GM21528 (cell line): ENCODE measurements around the gene SNX3.
"Not testable (repeated sequence)": the region's sequence is repeated elsewhere in the genome, so short reads cannot be mapped to it uniquely, and the experiment has no call there.

Source experiments
- ATAC-seq: cut with Tn5 transposase; IDR thresholded peaks from one replicate; pipeline ENCODE4 v1.9.1; 2021; ENCODE audit warnings: mild to moderate bottlenecking, moderate library complexity; ENCODE audit not compliant: unreplicated experiment, low FRiP score

Gene SNX3

DNA sequence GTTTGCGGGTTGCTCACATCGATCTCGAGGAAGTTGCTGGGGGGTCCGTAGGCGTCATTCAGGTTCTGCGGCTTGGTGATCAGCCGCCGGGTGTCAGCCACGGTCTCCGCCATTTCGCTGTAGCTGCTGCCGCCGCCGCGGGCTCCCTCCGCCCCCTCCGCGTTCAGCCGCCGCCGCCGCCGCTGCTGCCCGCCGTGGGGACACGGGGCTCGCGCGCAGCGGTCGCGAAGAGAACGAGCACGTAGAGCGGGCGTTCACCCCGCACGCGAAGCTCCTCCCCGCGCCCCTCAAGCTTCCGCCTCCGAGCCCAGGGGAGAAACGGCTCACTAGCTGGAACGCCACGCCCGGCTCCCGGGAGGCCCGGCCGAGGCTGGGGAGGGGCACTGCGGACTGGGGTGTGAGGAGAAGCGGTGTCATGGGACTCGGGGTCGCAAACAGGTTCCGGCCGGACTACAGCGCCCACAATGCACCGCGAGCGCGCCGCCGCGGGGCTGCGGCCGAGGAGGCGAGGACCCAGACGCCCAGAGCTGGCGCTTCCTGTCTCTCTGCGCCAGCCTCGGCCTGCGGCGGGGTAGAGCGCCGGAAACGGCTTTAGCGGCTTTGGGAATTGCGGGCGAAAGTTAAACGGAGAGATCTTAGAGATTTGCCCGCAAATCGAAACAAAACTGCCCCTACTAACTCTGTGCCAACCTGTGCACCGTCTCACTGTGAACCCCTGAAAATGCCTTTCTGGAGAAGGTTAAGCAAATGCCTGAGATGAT, at the start of gene SNX3:
Gene SNX3 (minus strand): TSS at position 232 of the 761 bp plus-strand sequence. CDS start 119 bp downstream, at position 113.
- peak; percentile 86 for ATAC-seq

DNA sequence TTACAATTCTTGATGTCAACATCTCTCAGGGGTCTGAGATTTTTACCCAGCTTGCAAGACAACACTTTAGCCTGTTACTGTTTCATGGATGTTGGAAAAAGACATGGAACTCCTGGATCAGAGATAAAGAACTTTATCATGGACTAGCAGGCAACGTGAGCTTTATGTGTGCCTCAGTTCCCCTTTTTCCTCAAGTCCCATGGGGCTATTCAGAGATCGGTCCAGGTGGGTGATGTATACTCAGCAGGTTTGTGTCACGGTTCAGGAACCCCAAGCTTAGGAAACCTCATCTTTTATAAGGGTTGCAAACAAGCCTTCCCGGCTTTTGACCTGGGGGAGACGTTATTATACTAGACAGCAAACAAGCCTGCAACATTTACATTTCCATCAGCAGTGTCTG, 49.0 kb upstream of the SNX3 start:
- no peak for ATAC-seq

DNA sequence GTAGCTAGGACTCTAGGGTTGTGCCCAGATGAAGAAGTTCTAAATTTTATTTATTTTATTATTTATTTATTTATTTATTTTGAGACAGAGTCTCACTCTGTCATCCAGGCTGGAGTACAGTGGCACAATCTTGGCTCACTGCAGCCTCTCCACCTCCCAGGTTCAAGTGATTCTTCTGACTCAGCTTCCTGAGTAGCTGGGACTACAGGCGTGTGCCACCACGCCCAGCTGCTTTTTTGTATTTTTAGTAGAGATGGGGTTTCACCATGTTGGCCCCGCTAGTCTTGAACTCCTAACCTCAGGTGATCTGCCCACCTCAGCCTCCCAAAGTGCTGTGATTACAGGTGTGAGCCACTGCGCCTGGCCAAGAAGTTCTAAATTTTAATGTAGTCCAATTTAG, 47.8 kb upstream of the SNX3 start:
- not testable (repeated sequence) for ATAC-seq

DNA sequence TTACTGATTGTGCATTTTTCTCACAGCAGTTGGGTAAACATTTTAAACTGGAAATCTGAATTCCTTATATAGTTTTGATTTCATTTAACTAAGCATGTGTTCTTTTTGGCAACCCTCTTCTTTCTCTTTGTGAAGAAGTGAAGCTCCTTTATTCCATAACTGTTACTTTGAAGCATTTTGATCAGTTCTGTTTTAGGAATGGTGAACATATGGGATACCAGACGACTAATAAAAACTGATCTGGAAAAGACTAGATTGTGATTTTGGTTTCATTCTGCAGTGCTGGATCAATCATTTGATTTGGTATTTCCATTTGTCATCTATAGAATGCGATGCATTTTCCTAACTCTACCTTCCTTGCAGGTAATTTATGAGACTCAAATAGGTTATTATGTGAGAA, 43.8 kb upstream of the SNX3 start:
- ATAC-seq, result no peak

DNA sequence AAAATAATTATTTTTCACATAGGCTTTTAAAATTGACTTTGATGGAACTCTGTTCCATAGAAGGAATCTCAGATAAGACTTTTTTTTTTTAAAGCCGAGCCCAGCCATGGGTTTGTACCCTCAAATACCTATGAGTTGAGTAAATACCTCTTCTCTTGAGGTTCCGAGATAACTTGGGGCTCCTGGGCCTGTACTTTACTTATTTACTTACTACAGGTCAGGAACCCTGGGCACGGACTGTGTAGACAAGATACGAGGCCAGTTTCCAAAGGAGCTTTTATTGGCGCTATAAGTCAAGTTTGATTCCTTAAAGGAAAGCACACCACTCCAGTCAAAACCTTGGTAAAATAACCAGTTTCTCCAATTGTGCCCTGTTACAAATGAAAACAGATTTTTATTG, 41.5 kb upstream of the SNX3 start:
- ATAC-seq, result no peak

DNA sequence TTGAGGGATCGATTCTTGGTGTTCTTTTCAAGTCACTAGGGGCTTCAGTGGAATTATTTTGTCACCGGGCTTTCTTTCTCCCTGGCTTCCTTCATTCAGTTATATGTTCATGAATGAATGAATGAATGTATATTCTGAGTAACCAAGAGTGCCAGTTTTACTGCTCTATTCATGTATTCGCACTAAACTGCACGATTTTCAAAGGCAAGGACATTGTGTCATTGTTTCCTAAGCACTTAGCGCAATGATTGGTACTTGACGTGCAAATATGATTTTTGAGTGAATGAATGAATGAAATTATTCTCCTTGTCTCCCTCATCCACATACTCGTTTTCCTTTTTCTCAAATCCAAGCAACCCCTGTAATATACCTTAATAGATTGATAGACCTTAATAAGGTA, 34.8 kb upstream of the SNX3 start:
- ATAC-seq, result no peak

DNA sequence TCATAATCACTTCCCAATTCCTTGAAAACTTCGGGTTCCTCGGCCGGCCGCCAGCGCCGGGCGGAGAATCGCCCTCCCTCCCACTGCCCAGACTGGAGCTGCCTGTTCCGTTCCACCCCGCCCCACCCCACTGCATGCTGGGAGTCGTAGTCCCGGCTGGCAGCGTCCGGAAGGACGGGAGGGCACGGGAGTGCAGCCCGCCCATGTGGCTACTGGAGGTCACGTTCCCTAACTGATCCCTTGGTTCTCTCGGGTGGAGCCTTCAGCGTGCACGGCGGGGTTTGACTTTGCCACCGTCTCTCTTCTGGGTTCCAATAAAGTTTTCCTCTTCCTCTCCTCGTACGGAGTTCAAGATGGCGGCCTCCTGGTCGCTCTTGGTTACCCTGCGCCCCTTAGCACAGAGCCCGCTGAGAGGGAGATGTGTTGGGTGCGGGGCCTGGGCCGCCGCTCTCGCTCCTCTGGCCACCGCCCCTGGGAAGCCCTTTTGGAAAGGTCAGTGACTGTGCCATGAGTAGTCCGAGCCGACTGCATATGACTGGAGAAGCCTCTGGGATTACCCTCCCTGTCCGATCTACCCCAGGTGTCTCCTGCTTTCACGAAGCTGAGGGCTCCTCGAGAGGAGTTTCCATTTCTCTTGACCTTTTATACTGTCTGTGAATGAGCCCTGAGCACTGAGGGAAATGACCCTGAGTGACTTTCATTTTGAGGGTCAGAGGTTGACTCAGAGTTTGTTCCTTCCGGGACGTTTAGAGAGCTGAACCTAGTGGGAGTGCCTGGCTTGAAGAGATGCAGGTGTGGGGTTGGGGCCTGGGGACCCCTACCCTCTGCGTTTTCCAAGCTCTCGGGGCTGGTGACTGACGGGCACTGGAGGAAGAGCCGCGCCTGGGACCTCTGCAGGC, 34.1 kb upstream of the SNX3 start, which contains the start of gene AFG1L:
Gene AFG1L (plus strand): TSS at position 328 of the 899 bp plus-strand sequence. CDS start 26 bp downstream, at position 354.
- peak; percentile 92 for ATAC-seq

DNA sequence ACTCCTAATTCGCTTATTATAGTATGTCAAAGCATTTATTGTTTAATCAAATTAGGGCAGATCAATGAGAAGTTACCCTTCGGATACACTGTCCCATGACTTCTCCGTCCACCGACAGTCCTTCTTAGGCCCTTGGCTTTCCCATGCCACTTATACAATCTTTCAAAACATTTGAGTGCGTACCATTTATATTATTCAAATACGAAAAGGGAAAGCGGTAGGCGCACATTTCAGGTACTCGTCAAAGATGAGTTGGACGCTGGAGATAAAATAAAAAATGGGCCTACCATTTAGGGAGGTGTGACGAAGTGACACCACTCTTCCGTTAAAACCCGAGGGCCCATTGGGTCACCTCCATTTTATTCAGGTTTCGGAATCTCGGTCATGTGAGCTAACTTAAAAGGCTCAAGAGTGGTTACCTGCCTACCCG, 33.5 kb upstream of the SNX3 start:
- ATAC-seq, result peak; percentile 34

DNA sequence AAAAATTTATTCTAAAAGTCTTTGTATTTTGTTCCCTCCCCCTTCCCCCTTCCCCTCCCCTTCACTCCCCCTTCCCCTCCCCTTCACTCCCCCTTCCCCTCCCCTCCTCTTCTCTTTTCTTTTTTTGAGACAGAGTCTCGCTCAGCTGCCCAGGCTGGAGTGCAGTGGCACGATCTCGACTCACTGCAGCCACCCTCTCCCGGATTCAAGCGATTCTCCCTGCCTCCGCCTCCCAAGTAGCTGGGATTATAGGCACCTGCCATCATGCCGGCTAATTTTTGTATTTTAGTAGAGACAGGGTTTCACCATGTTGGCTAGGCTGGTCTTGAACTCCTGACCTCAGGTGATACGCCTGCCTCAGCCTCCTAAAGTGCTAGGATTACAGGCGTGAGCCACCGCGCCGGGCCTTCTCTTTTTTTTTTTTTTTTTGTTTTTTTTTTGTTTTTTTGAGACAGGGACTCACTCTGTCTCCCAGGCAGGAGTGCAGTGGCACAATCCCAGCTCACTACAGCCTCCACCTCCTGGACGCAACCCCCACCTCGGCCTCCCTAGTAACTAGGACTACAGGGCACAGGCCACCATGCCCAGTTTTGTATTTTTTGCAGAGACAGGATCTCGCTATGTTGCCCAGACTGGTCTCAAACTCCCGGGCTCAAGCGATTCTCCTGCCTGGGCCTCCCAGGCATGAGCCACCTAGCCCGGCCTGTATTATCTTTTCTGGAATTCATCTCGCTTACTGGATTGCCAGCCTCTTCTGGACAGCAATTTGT, 32.9 kb upstream of the SNX3 start:
- ATAC-seq, result no peak

DNA sequence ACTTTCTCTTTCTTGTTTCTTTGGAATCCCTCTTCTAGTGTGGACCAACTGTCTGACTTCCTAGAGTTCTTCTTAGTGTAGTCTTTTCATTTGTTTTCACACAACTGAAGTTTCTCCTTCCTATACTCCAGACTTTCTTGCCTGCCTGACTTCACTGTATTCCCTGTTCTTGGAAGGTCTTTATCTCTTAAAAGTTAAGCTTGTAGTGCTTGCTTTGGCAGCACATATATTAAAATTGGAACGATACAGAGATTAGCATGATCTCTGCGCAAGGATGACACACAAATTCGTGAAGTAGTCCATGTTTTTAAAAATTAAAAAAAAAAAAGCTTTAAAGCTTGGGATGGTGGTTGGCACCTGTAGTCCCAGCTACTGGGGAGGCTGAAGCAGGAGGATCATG, 31.7 kb upstream of the SNX3 start:
- not testable (repeated sequence) for ATAC-seq

DNA sequence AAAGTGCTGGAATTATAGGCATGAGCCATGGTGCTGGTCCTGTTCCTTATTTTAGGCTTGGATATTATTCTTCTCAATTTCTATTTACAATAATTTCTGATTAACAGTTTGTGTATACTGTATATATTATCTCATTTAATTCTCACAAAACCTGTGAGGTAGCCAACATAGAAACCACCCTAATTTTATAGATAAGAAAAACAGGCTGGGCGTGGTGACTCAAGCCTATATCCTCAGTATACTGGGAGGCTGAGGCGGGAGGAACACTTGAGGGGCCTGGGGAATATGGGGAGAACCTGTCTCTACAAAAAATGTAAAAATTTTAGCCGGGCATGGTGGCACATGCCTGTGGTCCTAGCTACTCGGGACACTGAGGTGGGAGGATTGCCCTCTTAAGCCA, 30.3 kb upstream of the SNX3 start:
- no peak for ATAC-seq

DNA sequence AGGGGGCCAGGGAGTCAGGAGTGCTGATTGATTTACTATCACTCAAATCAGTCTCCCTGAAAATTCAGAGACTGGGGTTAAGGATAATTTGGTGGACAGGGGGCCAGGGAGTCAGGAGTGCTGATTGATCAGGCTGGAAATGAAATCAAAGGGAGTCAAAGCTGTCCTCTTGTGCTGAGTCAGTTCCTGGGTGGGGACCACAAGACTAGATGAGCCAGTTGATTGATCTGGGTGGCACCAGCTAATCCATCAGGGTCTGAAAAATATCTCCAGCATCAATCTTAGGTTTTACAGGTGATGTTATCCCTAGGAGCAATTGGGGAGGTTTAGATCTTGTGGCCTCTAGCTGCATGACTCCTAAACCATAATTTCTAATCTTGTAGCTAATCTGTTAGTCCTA, 27.9 kb upstream of the SNX3 start:
- ATAC-seq, result no peak

DNA sequence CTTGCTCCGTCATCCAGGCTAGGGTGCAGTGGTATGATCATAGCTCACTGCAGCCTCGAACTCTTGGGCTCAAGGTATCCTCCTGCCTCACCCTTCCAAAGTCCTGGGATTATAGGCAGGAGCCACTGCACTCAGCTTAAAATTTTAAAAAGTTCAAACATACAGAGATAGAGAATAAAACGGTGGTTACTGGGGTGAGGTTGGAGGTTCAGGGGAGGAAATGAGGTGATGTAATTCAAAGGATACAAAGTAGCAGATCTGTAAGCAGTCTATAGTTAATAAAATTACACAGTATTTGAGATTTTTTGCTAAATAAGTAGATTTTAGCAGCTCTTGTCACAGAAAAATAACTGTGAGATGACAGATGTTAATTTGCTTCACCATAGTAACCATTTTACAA, 26.5 kb upstream of the SNX3 start:
- no peak for ATAC-seq

DNA sequence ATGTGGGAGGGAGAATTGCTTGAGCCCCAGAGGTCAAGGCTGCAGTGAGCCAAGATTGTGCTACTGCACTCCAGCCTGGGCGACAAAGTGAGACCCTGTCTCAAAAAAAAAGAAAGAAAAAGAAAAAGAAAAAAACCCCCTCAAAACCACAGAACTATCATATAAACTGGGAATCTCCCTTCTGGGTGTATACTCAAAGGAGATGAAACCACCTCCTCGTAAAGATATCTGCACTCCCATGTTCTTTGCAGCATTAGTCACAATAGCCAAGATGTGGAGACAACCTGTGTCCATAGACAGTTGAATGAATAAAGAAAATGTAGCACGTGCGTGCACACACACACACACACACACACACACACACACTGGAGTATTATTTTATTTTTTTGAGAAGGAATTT, 25.5 kb upstream of the SNX3 start:
- no peak for ATAC-seq

DNA sequence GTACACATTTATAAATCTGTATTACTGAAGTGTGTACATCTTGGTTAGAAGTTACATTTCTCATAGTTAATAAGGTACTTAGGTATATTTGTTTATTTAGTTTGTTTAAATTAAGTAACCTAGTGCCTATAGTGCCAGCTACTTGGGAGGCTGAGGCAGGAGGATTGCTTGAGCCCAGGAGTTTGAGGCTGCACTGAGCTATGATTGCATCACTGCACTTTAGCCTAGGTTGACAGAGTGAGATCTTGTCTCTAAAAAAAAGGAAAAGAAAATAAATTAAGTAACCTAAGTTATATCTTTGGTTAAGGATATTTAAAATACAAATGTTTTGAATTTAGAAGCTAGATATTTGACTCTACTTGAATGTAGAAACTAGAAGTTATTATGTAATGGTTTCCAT, 24.5 kb upstream of the SNX3 start:
- no peak for ATAC-seq

DNA sequence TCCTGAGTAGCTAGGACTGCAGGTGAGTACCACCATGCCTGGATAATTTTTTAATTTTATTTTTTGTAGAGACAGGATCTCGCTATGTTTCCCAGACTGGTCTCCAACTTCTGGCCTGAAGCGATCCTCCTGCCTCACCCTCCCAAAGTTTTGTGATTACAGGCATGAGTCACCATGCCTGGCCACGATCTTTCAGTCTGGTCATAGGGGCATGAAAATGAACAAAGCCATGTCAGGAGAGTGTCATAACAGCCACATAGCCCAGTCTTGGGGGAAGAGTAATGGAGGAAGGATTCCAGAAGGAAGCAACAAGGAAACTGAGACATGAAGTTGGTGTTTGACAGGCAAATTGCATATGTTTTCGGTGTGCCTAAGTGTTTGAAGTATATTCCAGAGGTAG, 17.0 kb upstream of the SNX3 start:
- ATAC-seq, result no peak

DNA sequence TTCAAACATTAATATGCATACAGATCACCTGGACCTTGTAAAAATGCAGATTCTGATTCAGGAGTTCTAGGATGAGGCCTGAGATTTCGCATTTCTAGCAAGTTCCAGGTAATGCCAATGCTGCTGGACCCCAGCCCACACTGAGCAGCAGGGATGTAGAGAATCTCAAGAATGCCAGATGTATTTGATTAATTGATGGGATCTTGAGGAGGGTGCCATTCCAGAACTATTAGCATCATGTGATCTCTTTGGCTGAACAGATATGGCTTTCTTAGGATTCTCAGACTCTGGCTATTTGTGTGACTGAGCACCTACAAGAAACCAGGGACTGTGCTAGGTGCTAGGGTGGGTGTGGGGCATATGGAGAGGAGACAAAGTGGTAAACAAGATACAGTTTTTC, 16.5 kb upstream of the SNX3 start:
- no peak for ATAC-seq

DNA sequence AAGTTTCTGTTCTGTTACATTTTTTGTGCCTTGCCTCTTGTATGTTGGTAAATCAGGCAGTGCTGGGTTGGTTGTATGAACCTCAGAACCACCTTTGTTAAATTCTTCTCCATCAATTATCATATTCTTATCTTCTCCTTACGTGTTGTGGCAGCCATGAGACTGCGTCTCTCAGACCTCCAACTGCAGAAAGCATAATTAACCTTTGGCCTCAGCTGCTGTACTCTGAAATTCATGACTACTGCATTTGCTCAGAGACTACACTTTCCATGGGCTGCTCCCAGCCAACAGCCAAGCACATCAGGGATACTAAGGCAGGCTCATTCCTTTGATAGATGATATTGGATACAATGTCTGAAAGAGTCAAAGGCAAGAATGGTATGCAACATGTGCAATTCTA, 15.1 kb upstream of the SNX3 start:
- no peak for ATAC-seq

DNA sequence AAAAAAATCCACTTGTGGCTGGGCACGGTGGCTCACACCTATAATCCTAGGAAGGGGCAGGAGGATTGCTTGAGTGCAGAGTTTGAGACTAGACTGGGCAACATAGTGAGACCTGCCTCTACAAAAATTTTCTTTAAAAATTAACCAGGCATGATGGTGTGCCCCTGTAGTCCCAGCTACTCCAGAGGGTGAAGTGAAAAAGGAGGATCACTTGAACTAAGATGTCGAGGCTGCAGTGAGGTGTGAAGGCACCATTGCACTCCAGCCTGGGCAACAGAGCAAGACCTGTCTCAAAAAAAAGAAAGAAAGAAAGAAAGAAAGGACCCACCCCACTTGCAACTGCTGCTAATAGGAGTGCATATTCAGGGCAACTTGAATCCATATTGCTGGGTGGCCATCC, 13.7 kb upstream of the SNX3 start:
- no peak for ATAC-seq

DNA sequence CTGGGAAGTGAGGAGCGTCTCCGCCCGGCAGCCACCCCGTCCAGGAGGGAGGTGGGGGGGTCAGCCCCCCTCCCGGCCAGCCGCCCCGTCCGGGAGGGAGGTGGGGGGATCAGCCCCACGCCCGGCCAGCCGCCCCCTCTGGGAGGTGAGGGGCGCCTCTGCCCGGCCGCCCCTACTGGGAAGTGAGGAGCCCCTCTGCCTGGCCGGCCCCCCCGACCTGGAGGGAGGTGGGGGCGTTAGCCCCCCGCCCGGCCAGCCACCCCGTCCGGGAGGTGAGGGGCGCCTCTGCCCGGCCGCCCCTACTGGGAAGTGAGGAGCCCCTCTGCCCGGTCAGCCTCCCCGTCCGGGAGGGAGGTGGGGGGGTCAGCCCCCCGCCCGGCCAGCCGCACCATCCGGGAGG, 9.1 kb upstream of the SNX3 start:
- ATAC-seq, result not testable (repeated sequence)

DNA sequence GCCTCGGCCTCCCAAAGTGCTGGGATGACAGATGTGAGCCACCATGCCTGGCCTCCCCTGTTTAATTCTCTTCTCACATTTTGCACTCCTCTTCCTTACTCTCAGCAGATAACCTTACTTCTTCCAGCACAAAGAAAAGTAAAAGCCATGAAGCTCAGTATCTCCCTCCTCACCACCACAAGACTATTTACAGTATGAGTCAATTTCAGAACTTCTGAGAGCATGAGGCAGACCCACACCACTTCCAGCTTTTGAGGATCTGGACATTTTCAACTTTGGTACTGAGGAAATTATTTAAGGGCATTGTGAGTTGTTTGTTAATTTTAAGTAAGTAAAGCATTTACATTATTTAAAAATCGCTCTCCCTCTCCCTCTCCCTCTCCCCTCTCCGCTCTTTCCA, 8.0 kb upstream of the SNX3 start:
- ATAC-seq, result no peak
